CD4-positive, alpha-beta T cell (primary cell): ENCODE measurements around the gene ARSA. TPM values are rescaled to one million over a fixed set of nuclear protein-coding genes. Genes with fewer than 3 reads are reported as not detected.

ENCODE experiments used
- ATAC-seq: fragments of 200-7000 bp; cut with Tn5 transposase; one replicate; pipeline ENCODE4 v1.10.0; 2022; ENCODE audit warnings: mild to moderate bottlenecking; ENCODE audit not compliant: poor library complexity
- CTCF ChIA-PET: fragments of 350-600 bp; sonication (Branson Sonifier 250); formaldehyde crosslinking; loops from one replicate; lab custom pipeline; 2021; ENCODE audit warnings: antibody characterized with exemption, inconsistent platforms; lab: Charles Lee
- POLR2A ChIA-PET: fragments of 350-600 bp; sonication (Branson Sonifier 250); formaldehyde crosslinking; loops from one replicate; lab custom pipeline; 2021; ENCODE audit warnings: antibody characterized with exemption, inconsistent platforms; lab: Charles Lee
- DNase-seq, 14 experiments: peaks; one replicate each; pipeline ENCODE4 v3.0.0-alpha.2; 2013 to 2020; ENCODE audit warnings: mixed read lengths in 2 of 14
- H3K27ac ChIP-seq, 2 donors: one replicate each; pipeline versions ENCODE4 v1.5.1 to v1.7.0; 2013; ENCODE audit warnings: low read length in 2 of 2, low read depth in 1 of 2, mild to moderate bottlenecking in 1 of 2
- H3K27me3 ChIP-seq, 2 experiments: 1 replicate in 1 of 2; 2 replicates in 1 of 2; pipeline versions ENCODE4 v1.6.1 to v1.7.0; 2013; ENCODE audit warnings: low read length in 2 of 2, control low read depth in 1 of 2, mild to moderate bottlenecking in 1 of 2, moderate library complexity in 1 of 2; ENCODE audit not compliant: insufficient read depth in 2 of 2, control insufficient read depth in 1 of 2
- H3K36me3 ChIP-seq: one replicate; pipeline ENCODE4 v1.6.1; 2013; ENCODE audit warnings: low read length, control low read depth; ENCODE audit not compliant: insufficient read depth
- H3K4me1 ChIP-seq: one replicate; pipeline ENCODE4 v1.6.1; 2013; ENCODE audit warnings: low read length, control low read depth; ENCODE audit not compliant: insufficient read depth
- H3K4me3 ChIP-seq: one replicate; pipeline ENCODE4 v1.5.1; 2013; ENCODE audit warnings: mild to moderate bottlenecking, low read length, moderate library complexity
- H3K9me3 ChIP-seq, 2 experiments: 1 replicate in 1 of 2; 2 replicates in 1 of 2; pipeline versions ENCODE4 v1.6.1 to v1.7.0; 2013; ENCODE audit warnings: low read length in 2 of 2, mild to moderate bottlenecking in 2 of 2, control low read depth in 1 of 2, moderate library complexity in 1 of 2; ENCODE audit not compliant: control insufficient read depth in 1 of 2, insufficient read depth in 1 of 2
- H3K27ac Mint-ChIP-seq: one replicate; pipeline ENCODE4 v1.8.0; 2020; ENCODE audit warnings: mixed read lengths
- H3K27me3 Mint-ChIP-seq: one replicate; pipeline ENCODE4 v1.8.0; 2021; ENCODE audit warnings: mixed read lengths
- H3K36me3 Mint-ChIP-seq: one replicate; pipeline ENCODE4 v1.8.0; 2021; ENCODE audit warnings: low read depth, mixed read lengths
- H3K4me1 Mint-ChIP-seq: one replicate; pipeline ENCODE4 v1.8.0; 2021; ENCODE audit warnings: low read depth, mixed read lengths
- H3K4me3 Mint-ChIP-seq: one replicate; pipeline ENCODE4 v1.8.0; 2020; ENCODE audit warnings: mild to moderate bottlenecking, mixed read lengths
- H3K9me3 Mint-ChIP-seq: one replicate; pipeline ENCODE4 v1.8.0; 2020; ENCODE audit warnings: mixed read lengths
- CTCF ChIP-seq: fragments of 200-600 bp; IDR thresholded peaks from one replicate; pipeline ENCODE4 v1.8.0; 2022; ENCODE audit warnings: antibody characterized with exemption, mild to moderate bottlenecking
- intact Hi-C, 2 experiments: fragments of 100-400 bp; cut with DNase I in 1 of 2; cut with micrococcal nuclease in 1 of 2; formaldehyde crosslinking; loops; one replicate each; pipeline versions ENCODE4 v1.15.1 to v1.9.0; 2023 to 2025; cut with DNase I, micrococcal nuclease
- total RNA-seq, 174 experiments: library from RNA in 2 of 174; stranded (reverse) in 2 of 174; gene quantifications; one replicate each; pipeline ENCODE4 v1.2.3 and lab custom pipeline; 2021 to 2026

The ARSA gene
- total RNA-seq, 2 experiments from 2014 or later, result 52.3 to 54.4 TPM

- no peak for ATAC-seq
- intact Hi-C loops, result loop anchor here (1.0 to 5.0 kb wide), 10 partner anchors 39 to 783 kb away; partner anchors contain the start of genes SCO2 (in 2 of the 2), CHKB (in 1 of the 2), KLHDC7B (in 1 of the 2) and LMF2 (in 1 of the 2)
- H3K27ac Mint-ChIP-seq, result peak overlapping the region; percentile 98
Observed at GRCh38 chr22:50621948-50622722, 5.8 kb downstream of the ARSA start.

DNA sequence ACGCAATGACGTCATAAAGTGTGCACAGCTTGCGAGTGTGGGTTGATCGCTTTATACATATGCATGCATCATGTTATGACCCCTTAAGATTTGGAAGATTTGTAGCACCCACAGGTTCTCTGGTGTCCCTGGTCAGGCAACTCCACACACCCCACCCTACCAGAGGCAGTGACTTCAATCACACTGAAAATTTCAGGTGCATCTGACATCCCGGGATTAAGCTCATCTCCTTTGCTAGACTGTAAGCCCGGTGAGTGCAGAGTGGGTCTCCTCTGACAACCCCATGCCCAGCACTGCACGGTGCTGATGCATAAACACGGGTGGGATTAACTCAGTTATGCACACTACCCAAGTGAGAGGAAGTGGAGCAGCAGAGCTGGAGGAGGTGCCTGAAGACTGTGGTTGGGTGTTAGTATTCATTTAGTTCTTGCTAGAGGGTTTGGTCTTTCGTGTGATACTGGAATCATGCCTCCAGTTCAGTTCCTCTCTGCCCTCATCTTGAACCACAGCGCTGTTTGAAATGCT is 6.5 kb downstream of the ARSA start:
- Histone ChIP-seq H3K27ac (peak overlapping the region; percentile 85 to 92), H3K36me3 (peaks cover 13% of the 10 kb centered on the region), H3K27me3 (no peaks in the 10 kb centered on the region), H3K9me3 (no peaks in the 10 kb centered on the region), H3K4me3 (peak overlapping the region; percentile 53), H3K4me1 (peaks cover 40% of the 10 kb centered on the region)
- Mint-ChIP-seq H3K9me3 (no peaks in the 10 kb centered on the region), H3K36me3 (peaks cover 27% of the 10 kb centered on the region), H3K27me3 (no peaks in the 10 kb centered on the region), H3K27ac (peak overlapping the region; percentile 98), H3K4me3 (peak overlapping the region; percentile 90), H3K4me1 (peaks cover 35% of the 10 kb centered on the region)
- DNase-seq (peak; percentile 30 to 82 (median 52)), ATAC-seq (peak; percentile 61)
- ChIA-PET CTCF (interaction anchor here (0.8 to 3.8 kb wide), 11 partner anchors 59 to 381 kb away, joined by 3 to 35 read pairs (median 7); partner anchors contain the start of genes LMF2, NCAPH2, SCO2 and SYCE3), POLR2A (interaction anchor here (0.6 to 3.4 kb wide), 46 partner anchors 8 to 766 kb away, joined by 3 to 152 read pairs (median 5); partner anchors contain the start of genes CHKB, CPT1B, HDAC10 and KLHDC7B)
- TF ChIP-seq CTCF, result no peak
- intact Hi-C loops, result loop anchor here (1.0 to 5.0 kb wide), 10 partner anchors 39 to 783 kb away; partner anchors contain the start of genes SCO2 (in 2 of the 2), CHKB (in 1 of the 2), KLHDC7B (in 1 of the 2) and LMF2 (in 1 of the 2)

More at GRCh38 chr22:50621948-50622722, 5.8 kb downstream of the ARSA start:
- no peaks in the 10 kb centered on the region for H3K27me3 Mint-ChIP-seq
- H3K4me1 ChIP-seq, result peaks cover 47% of the 10 kb centered on the region
- POLR2A ChIA-PET, result interaction anchor here (1.2 to 3.4 kb wide), 29 partner anchors 8 to 767 kb away, joined by 3 to 152 read pairs (median 9); partner anchors contain the start of genes CHKB, CPT1B, HDAC10 and KLHDC7B
- H3K9me3 ChIP-seq, result no peaks in the 10 kb centered on the region
- CTCF ChIA-PET, result interaction anchor here (1.3 to 3.8 kb wide), 7 partner anchors 59 to 381 kb away, joined by 3 to 35 read pairs (median 8); partner anchors contain the start of genes SCO2 and SYCE3
- H3K27me3 ChIP-seq, result no peaks in the 10 kb centered on the region
- peak; percentile 34 for TF ChIP-seq CTCF
- H3K36me3 Mint-ChIP-seq, result peaks cover 27% of the 10 kb centered on the region
- H3K27ac ChIP-seq, result peak overlapping the region; percentile 85 to 92
- peak overlapping the region; percentile 53 for H3K4me3 ChIP-seq
- peaks cover 35% of the 10 kb centered on the region for H3K4me1 Mint-ChIP-seq
- H3K9me3 Mint-ChIP-seq, result no peaks in the 10 kb centered on the region
- H3K4me3 Mint-ChIP-seq, result peak overlapping the region; percentile 90
- peak in 8 of 14 experiments; percentile 20 to 67 (median 44) for DNase-seq
- H3K36me3 ChIP-seq, result peaks cover 13% of the 10 kb centered on the region
